ENCODE data around the gene BTBD9. TPM values are rescaled to one million over a fixed set of nuclear protein-coding genes. Genes with fewer than 3 reads are reported as not detected.

The BTBD9 gene
- total and polyA plus RNA-seq, 2 of the 13 experiments (the other 11 are each of a cell fraction or from before 2014, with no cell fraction given) = 1.2 to 3.0 TPM

GRCh38 chr6:38248500-38249234 lies 391.1 kb downstream of the BTBD9 start:
- ATAC-seq = no peak
- in situ Hi-C loops (cut with HindIII; ENCODE audit: extremely low pct_ligation_motif_present, low pct_unique_long_range_greater_than_20kb) = no loop called here
- 62% methylated on average over 9 of the region's 9 CpGs for WGBS (ENCODE audit: low lambda C conversion rate)
- no peaks in the 10 kb centered on the region for H3K9me3 ChIP-seq (ENCODE audit: low read length)
- H3K4me1 ChIP-seq (ENCODE audit: insufficient read depth, low read length) = no peaks in the 10 kb centered on the region
- POLR2A ChIA-PET = no interaction called here
- H3K4me3 ChIP-seq (replicated peaks in 1 of 3; ENCODE audit: insufficient read depth in 1 of 3, low read depth in 2 of 3, low read length in 3 of 3) = no peak overlapping the region
- H3K36me3 ChIP-seq (replicated peaks in 1 of 2; ENCODE audit: control insufficient read depth in 1 of 2, insufficient read depth in 2 of 2, low read length in 2 of 2) = no peaks in the 10 kb centered on the region
- CTCF ChIA-PET (ENCODE audit: low intra/inter-chr PET ratio, low total read pairs) = no interaction called here
- FAIRE-seq = no peak
- no peak overlapping the region for H3K9ac ChIP-seq (ENCODE audit: insufficient read depth, low read depth, low read length)
- H3K27me3 ChIP-seq (ENCODE audit: control insufficient read depth in 1 of 2, insufficient read depth in 2 of 2, low read length in 2 of 2) = no peaks in the 10 kb centered on the region
- H4K20me1 ChIP-seq (ENCODE audit: insufficient read depth, low read length) = no peaks in the 10 kb centered on the region
- H3K27ac ChIP-seq (ENCODE audit: extremely low read length, insufficient read depth, low read length) = no peak overlapping the region
- intact Hi-C loops (cut with micrococcal nuclease; ENCODE audit: unreplicated experiment) = no loop called here
- DNase-seq (ENCODE audit: low spot score) = no peak
- BruUV-seq (replicated peaks) = no TSS peak
- H3K79me2 ChIP-seq (ENCODE audit: insufficient read depth, low read length) = no peaks in the 10 kb centered on the region
- TF ChIP-seq MXI1 (IDR thresholded peaks at IDR 0.05; ENCODE audit: borderline replicate concordance, low read depth, low read length) = no peak
- TF ChIP-seq ZSCAN12 (CRISPR knock-in tag; IDR thresholded peaks at IDR 0.05) = no peak
- H3K4me2 ChIP-seq (ENCODE audit: low read depth, low read length) = no peak overlapping the region
- H2AFZ ChIP-seq (ENCODE audit: low read length) = no peak overlapping the region

GRCh38 chr6:38245295-38245694 lies 394.4 kb downstream of the BTBD9 start:
- TF ChIP-seq RFX3 (CRISPR knock-in tag; IDR thresholded peaks at IDR 0.05) (no peak), KMT2B (CRISPR knock-in tag; IDR thresholded peaks at IDR 0.05) (no peak), HDAC2 (CRISPR knock-in tag; IDR thresholded peaks at IDR 0.05) (no peak), ONECUT2 (CRISPR knock-in tag; IDR thresholded peaks at IDR 0.05) (no peak), BORCS8-MEF2B (CRISPR knock-in tag; IDR thresholded peaks at IDR 0.05) (no peak)
- H3K9me3 ChIP-seq (ENCODE audit: low read length) = no peaks in the 10 kb centered on the region
- H3K36me3 ChIP-seq (replicated peaks in 1 of 2; ENCODE audit: control insufficient read depth in 1 of 2, insufficient read depth in 2 of 2, low read length in 2 of 2) = no peaks in the 10 kb centered on the region
- H3K4me1 ChIP-seq (ENCODE audit: insufficient read depth, low read length) = no peaks in the 10 kb centered on the region
- no peak overlapping the region for H3K27ac ChIP-seq (ENCODE audit: extremely low read length, insufficient read depth, low read length)
- no peaks in the 10 kb centered on the region for H3K27me3 ChIP-seq (ENCODE audit: control insufficient read depth in 1 of 2, insufficient read depth in 2 of 2, low read length in 2 of 2)
- in situ Hi-C loops (cut with HindIII; ENCODE audit: extremely low pct_ligation_motif_present, low pct_unique_long_range_greater_than_20kb) (no loop called here), intact Hi-C loops (cut with micrococcal nuclease; ENCODE audit: unreplicated experiment) (no loop called here)
- no peak for DNase-seq (ENCODE audit: low spot score)
- no peak for ATAC-seq
- no peak for FAIRE-seq
- no peak overlapping the region for H3K4me3 ChIP-seq (replicated peaks in 1 of 3; ENCODE audit: insufficient read depth in 1 of 3, low read depth in 2 of 3, low read length in 3 of 3)
- H3K9ac ChIP-seq (ENCODE audit: insufficient read depth, low read depth, low read length) = no peak overlapping the region
- no peaks in the 10 kb centered on the region for H4K20me1 ChIP-seq (ENCODE audit: insufficient read depth, low read length)
- no TSS peak for BruUV-seq (replicated peaks)
- ChIA-PET POLR2A (no interaction called here), CTCF (ENCODE audit: low intra/inter-chr PET ratio, low total read pairs) (no interaction called here)
- H3K4me2 ChIP-seq (ENCODE audit: low read depth, low read length) = no peak overlapping the region
- no peak overlapping the region for H2AFZ ChIP-seq (ENCODE audit: low read length)
- 57% methylated on average over 3 of the region's 3 CpGs for WGBS (ENCODE audit: low lambda C conversion rate)
- no peaks in the 10 kb centered on the region for H3K79me2 ChIP-seq (ENCODE audit: insufficient read depth, low read length)
